ENCODE measurements around the gene DIPK1B. TPM values are rescaled to one million over a fixed set of nuclear protein-coding genes. Genes with fewer than 3 reads are reported as not detected.

Gene DIPK1B
- 10 to 100 TPM in 2 of 4 donors, 1 to 10 TPM in 2; 5.4 to 37.9 (median 15.8) TPM for total RNA-seq

DNA sequence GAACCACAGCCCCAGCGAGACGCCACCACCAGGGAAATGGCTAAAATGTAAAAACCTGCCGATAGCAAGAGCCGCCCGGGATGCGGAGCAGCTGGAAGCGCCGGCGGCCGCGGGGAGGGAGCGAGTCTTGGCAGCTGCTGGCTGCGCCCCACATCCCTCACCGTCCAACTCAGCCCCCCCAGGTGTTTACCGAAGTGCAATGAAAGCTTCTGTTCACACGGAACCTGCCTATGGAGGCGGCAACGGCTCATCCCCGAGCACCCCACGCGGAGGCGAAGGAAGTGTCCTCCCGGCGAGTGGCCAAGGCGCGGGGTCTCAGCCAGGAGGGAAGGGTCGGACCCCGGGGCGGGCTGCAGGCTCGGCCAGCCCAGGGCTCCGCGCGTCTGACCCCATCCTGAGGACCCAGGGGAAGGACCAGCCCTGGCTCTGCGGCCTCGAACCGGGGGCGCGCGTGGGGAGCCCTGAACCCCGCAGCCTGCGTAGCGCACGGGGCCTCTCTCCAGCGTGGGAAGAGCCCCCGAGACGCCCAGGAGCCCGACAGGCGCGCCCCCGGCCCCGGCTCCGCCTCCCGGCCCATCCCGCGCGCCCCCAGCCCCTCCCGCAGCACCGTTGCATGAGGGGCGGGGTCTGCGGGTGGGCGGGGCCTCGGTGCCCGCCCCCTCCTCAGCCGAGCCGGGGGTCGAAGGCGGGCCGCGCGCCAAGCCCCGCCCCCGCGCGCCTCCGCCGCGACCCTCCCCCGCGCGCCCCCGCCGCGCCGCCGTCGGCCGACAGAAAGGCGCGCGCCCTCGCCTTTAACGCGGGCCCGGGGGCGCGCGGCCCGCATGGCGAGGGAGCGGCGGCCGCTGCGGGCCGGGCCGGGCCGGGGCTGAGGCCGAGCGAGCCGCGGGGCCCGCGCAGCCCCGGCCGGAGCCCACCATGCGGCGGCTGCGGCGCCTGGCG is at the start of gene DIPK1B:
TSS of gene DIPK1B (plus strand) at position 822 of the 939 bp plus-strand sequence. CDS start at position 916, 94 bp downstream.
- H3K27me3 ChIP-seq: peaks cover 0 to 59% of the 10 kb centered on the region in 2 donors
- WGBS, 2 donors: 5% methylated on average over 30 to 46 of the region's 119 CpGs
- no peak for DNase-seq (ENCODE audit: low spot score in 2 of 2)
- H3K36me3 ChIP-seq: no peaks in the 10 kb centered on the region
- TF ChIP-seq EP300 (IDR thresholded peaks at IDR 0.05): no peak
- TF ChIP-seq, protein P1, sequence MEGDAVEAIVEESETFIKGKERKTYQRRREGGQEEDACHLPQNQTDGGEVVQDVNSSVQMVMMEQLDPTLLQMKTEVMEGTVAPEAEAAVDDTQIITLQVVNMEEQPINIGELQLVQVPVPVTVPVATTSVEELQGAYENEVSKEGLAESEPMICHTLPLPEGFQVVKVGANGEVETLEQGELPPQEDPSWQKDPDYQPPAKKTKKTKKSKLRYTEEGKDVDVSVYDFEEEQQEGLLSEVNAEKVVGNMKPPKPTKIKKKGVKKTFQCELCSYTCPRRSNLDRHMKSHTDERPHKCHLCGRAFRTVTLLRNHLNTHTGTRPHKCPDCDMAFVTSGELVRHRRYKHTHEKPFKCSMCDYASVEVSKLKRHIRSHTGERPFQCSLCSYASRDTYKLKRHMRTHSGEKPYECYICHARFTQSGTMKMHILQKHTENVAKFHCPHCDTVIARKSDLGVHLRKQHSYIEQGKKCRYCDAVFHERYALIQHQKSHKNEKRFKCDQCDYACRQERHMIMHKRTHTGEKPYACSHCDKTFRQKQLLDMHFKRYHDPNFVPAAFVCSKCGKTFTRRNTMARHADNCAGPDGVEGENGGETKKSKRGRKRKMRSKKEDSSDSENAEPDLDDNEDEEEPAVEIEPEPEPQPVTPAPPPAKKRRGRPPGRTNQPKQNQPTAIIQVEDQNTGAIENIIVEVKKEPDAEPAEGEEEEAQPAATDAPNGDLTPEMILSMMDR (IDR thresholded peaks at IDR 0.05): no peak
- no peak for TF ChIP-seq POLR2A (IDR thresholded peaks at IDR 0.05)
- peak within 1 kb of the TSS in 1 of 4 donors; percentile 67 for H3K27ac ChIP-seq
- no peaks in the 10 kb centered on the region for H3K9me3 ChIP-seq
- peak within 1 kb of the TSS; percentile 18 to 59 (median 22) for H3K4me3 ChIP-seq
- H3K4me1 ChIP-seq: peaks cover 0 to 39% (median 6%) of the 10 kb centered on the region in 4 donors

DNA sequence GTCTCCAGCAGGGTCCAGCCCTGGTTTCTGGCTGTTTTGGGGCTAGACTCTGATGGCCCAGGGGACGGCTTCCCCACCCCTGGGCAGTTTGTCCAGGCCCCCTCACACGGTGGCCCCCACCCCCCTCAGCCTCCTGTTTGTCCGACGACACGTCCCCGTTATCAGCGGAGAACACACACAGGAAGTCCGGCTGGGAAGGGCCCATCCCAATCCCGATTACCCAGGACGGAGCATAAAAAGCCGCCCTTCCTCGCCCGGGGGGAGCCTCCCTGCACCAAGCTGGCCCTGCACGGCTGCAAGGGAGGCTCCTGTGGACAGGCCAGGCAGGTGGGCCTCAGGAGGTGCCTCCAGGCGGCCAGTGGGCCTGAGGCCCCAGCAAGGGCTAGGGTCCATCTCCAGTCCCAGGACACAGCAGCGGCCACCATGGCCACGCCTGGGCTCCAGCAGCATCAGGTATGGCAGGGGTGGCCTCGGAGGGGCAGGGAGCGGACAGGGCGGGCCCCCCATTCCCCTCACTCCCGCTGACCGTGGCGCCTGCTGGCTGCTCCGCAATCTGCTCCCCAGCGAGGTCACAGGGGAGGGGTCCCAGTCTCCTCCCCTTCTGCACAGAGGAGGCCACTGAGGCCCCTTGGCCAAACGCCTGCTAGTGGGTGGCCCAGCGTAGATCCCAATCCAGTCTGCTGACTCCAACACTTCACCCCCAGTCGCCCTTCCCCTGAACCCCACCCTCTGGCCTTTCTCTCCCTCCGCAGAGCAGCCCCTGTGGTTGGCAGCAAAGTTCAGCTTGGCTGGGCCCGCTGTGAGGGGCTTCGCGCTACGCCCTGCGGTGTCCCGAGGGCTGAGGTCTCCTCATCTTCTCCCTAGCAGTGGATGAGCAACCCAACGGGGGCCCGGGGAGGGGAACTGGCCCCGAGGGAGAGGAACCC is 49.5 kb upstream of the DIPK1B start, which contains the start of gene EGFL7:
TSS of gene EGFL7 (plus strand) at position 261 of the 926 bp plus-strand sequence. CDS start 5,367 bp downstream, outside the sequence.
- Histone ChIP-seq H3K4me3 (peak within 1 kb of the TSS in 3 of 4 donors; percentile 15 to 56 (median 27)), H3K4me1 (peaks cover 0 to 17% (median 7%) of the 10 kb centered on the region in 4 donors), H3K27ac (peak within 1 kb of the TSS in 2 of 4 donors; percentile 40 to 67), H3K36me3 (no peaks in the 10 kb centered on the region), H3K27me3 (peaks cover 0 to 64% of the 10 kb centered on the region in 2 donors), H3K9me3 (no peaks in the 10 kb centered on the region)
- WGBS, 2 donors: 52 to 56% methylated on average over 19 to 27 of the region's 38 CpGs
- TF ChIP-seq EP300 (IDR thresholded peaks at IDR 0.05): peak in 1 of 2 donors; percentile 75
- TF ChIP-seq, protein P1 (IDR thresholded peaks at IDR 0.05): no peak
- DNase-seq (ENCODE audit: low spot score in 2 of 2): no peak

DNA sequence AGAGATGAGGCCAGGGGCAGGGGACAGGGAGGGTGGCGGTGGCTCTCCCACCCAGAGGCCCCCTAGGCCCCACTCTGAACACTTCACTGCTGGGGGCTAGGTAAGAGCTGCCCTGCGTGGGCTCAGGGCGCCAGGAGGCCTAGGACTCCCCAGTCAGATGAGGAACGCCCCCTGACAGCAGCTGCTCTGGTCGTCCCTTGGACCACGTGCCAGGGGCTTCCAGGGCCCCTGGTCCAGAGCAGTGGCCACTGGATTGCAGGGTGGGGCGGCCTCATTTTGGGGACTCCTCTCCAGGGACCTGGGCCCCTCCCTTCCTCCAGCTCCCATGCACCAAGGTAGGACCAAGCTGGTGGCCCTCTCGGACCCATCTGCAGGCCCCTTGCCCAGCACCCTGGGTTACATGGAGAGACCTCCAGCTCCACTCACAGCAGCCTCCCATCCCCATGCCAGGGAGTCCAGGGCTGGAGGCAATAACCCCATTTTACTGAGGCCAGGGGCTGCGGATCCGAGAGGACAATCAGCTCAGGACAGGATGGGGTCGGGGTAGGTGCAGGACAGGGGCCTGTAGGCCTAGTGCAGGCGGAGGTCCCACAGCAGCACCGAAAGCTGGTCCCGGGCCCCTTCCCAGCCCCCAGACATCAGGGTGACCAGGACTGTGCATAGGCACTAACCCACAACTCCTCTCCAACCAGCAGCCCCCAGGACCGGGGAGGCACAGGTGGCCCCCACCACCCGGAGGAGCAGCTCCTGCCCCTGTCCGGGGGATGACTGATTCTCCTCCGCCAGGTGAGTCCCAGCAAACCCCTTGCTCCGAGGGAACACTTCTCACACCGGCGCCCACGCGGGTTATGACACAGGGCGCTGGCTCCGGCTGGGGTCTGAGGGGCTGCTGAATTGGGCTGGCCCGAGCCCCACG is 48.1 kb upstream of the DIPK1B start:
- no peaks in the 10 kb centered on the region for H3K36me3 ChIP-seq
- H3K4me1 ChIP-seq: peaks cover 0 to 17% (median 4%) of the 10 kb centered on the region in 4 donors
- H3K9me3 ChIP-seq: no peaks in the 10 kb centered on the region
- no peak for TF ChIP-seq POLR2A (IDR thresholded peaks at IDR 0.05)
- TF ChIP-seq, protein P1 (IDR thresholded peaks at IDR 0.05): no peak
- no peak for TF ChIP-seq EP300 (IDR thresholded peaks at IDR 0.05)
- 80 to 89% methylated on average over 13 to 17 of the region's 27 CpGs for WGBS, 2 donors
- no peak for DNase-seq (ENCODE audit: low spot score in 2 of 2)
- peak overlapping the region; percentile 16 to 56 (median 30) for H3K4me3 ChIP-seq
- peaks cover 0 to 66% of the 10 kb centered on the region in 2 donors for H3K27me3 ChIP-seq
- H3K27ac ChIP-seq: peak overlapping the region in 2 of 4 donors; percentile 40 to 67

DNA sequence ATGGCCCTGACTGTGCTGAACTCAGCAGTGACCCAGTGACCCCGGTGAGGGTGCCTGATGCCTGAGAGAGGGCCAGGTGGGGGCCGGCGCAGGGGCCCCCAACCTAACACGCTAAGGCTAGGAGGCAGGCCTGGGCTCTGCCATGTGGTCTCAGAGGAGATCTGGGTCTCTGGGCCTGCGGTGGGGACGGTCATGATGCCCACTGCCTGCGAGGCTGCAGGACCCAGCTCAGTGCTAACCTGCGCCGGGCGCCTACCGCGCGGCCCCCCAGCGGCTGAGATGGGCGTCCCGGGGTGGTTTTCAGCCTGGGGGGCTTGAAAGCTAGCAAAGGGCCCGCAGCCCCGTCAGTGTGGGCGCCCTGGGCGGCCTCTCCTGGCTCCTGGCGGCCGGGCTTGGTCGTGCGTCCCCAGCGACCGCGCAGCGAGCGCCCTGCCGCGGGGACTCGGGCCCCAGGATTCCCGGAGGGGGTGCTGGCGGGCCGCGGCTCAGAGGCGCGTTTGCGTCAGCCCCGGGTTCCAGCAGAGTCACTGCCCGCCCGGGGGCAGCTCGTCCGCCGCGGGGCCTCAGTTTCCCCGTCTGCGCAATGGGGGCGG is 47.2 kb upstream of the DIPK1B start:
- Histone ChIP-seq H3K27me3 (peaks cover 0 to 69% of the 10 kb centered on the region in 2 donors), H3K36me3 (no peaks in the 10 kb centered on the region)
- TF ChIP-seq, protein P1 (IDR thresholded peaks at IDR 0.05): peak in 3 of 5 experiments; percentile 8 to 38 (median 17)
- no peak for TF ChIP-seq POLR2A (IDR thresholded peaks at IDR 0.05)

More for the DNA sequence above, 47.2 kb upstream of the DIPK1B start:
- Histone ChIP-seq H3K4me1 (peaks cover 0 to 17% (median 4%) of the 10 kb centered on the region in 4 donors), H3K27ac (peak overlapping the region in 1 of 4 donors; percentile 64), H3K9me3 (no peaks in the 10 kb centered on the region), H3K4me3 (peak overlapping the region; percentile 16 to 56 (median 30))
- WGBS, 2 donors: 19 to 30% methylated on average over 23 to 26 of the region's 49 CpGs
- no peak for DNase-seq (ENCODE audit: low spot score in 2 of 2)
